ENCODE measurements around the gene SNX32.

Gene SNX32

GRCh38 chr11:65857853-65858680 lies 24.3 kb downstream of the SNX32 start, which contains the start of gene CFL1:
TSS of gene CFL1 (minus strand) at chr11:65858180. CDS start at chr11:65858099, 81 bp downstream.
- DNase-seq = peak; percentile 98

DNA sequence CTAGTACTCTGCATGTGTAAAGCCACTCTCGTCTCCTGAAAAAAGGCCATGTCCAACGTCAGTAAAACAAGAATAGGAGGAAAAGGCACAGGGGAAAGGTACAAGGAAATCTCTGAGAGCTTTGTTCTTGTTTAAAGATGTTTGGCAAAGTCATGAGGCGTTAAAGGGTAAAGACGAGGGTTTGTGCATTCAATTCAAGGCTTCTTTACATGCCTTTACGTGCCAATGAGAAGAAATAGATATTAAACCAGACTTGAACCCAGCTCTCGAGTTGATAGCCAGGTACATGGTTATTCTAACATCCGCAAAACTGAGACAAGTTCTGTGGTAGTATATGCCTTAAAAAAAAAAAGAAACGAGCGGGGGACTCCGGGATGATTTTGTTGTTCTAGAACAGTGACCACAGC lies 24.9 kb downstream of the SNX32 start:
- no peak for DNase-seq

DNA sequence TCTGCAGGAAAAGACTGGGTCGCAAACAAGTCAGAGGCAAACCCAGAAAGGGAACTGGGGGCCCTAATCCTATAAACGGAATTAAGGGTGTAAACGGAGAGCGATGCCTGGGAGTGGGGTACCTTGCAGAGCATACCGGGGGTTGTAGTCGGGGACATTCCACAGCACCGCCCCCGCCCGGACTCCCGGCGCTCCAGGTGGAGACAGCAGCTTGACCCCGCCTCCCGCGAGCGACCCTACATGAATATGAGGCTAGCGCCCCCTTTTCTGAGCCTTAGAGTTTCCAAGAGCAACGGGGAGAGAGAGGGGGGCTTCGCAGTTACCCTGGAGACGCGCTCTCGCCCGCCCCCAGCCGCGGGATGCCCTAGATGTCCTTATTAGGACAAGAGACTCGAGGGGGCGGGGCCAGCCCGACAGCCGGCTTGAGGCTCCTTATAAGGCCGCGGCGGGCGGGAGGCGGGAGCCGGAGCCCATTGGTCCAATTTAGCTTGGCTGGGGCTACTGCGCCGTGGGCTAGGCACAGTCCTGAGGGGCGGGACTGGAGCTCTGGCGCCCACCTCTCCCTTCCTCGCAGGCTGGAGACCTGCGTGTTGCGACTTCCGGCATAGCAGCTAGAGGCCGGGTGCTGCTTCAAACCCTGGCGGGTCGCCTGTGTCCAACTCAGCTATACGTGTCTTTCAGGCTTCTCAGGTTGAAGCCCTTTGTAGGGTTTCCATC lies 25.5 kb downstream of the SNX32 start:
- DNase-seq = peak; percentile 98

DNA sequence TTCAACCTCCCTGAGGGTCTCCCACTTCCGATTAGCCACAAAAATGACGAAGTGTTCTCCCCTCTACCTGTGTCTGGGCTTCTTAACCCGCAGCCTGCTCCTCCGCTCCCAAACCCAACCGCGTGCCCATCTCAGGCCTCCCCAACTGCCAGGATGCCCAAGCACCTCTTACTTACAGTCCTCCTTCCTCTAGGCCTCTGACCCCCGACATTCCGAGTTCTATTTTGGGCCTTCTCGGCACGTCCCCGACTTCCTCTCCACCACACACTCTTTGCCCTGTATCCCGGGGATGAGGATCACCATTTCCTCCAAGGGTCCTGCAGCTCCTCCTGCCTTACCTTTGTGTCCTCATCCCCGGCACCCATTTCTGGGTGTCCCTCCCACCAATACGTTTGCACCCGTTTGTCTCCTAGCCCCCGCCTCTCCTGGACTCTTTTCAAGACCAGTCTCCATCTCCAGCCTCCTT lies 26.1 kb downstream of the SNX32 start:
- DNase-seq = no peak

- peak; percentile 94 for DNase-seq
Observed at GRCh38 chr11:65860278-65861164, 26.8 kb downstream of the SNX32 start, which contains the start of gene MUS81. TSS of gene MUS81 (plus strand) at chr11:65860433. CDS start at chr11:65860754, 321 bp downstream.

GRCh38 chr11:65861165-65861505 lies 27.4 kb downstream of the SNX32 start:
- no peak for DNase-seq

DNA sequence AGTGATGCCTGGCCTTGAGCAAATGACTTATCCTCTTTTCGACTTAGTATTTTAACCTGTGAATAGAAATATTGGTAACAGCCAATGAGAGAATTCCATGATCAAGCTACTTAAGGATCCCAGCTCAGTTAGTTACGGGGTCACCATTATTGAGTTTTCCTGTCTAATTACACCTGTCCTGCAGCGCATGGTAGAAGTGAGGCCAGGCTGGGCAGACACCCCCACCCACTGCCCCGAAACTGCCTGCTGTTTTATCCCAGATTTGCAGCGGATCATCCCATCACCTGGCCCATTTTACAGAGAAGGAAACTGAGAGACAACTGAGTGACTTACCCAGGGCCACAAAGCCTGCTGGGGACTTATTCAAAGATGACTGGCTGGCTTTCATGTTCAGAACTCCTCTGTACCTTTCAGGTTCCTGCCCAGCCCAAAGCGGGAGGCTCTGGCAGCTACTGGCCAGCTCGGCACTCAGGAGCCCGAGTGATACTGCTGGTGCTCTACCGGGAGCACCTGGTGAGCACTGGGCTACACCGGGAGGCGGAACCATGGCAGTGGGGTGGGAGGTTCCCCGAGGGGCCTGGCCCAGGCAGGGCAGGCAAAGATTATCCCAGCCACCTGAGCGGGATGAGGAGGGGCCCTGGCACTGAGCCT lies 27.9 kb downstream of the SNX32 start:
- no peak for DNase-seq

GRCh38 chr11:65862191-65862735 lies 28.5 kb downstream of the SNX32 start:
- DNase-seq = no peak

- no peak for DNase-seq
Observed at GRCh38 chr11:65862941-65863888, 29.5 kb downstream of the SNX32 start.

DNA sequence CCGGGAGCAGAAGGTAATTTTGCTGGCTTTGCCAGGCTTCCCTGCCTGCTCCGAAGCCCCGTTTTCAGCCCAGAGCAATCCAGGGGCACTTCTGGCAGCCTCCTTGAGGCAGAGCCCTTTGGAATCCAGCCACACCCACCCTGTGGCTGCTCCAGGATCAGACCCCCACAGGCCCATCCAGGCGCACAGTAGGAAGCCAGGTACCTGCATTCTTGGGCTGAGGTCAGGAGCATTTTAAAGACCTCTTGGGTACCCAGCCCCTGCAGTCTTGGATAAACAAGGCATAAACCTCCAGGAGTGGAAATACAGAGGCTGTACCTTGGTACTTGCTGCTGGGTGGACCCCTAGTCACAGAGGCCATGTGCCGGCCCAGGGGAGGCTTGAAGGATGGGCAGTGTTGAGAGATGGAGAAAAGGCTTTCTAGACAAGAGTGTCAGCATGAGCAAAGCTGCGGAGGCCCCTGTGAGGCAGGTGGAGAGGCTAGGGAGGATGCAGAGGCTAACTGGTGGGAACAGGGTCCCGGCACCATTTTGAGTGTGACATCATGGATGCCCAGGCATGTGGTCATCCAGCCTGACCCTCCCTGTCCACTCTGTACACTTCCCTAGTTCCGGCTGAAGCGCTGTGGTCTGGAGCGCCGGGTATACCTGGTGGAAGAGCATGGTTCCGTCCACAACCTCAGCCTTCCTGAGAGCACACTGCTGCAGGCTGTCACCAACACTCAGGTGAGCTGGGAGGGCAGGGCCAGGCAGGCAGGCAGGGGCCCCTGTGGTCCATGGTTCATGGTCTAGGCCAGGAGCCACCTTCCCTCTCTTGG lies 30.3 kb downstream of the SNX32 start:
- no peak for DNase-seq

DNA sequence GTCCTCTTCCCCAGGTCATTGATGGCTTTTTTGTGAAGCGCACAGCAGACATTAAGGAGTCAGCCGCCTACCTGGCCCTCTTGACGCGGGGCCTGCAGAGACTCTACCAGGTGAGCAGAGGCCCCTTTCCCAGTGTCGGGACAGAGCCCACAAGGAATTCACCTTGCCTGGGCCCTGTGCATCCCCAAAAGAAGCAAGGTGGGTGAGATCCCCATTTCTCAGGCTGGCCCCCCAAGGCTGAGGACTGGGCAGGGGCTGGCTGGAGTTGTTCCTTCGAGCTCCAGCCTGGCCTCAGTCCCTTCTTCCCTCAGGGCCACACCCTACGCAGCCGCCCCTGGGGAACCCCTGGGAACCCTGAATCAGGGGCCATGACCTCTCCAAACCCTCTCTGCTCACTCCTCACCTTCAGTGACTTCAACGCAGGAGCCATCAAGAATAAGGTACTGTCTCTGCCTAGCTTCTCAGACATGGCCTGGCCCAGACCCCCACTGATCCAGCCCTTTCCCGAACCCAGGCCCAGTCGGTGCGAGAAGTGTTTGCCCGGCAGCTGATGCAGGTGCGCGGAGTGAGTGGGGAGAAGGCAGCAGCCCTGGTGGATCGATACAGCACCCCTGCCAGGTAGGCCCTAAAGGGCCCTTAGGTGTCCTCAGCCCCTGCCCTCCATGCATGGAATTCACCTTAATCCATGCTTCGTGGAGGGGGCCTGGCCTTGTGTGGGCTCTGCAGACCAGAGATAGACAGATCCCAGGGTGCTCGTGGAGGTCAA lies 31.1 kb downstream of the SNX32 start:
- no peak for DNase-seq

DNA sequence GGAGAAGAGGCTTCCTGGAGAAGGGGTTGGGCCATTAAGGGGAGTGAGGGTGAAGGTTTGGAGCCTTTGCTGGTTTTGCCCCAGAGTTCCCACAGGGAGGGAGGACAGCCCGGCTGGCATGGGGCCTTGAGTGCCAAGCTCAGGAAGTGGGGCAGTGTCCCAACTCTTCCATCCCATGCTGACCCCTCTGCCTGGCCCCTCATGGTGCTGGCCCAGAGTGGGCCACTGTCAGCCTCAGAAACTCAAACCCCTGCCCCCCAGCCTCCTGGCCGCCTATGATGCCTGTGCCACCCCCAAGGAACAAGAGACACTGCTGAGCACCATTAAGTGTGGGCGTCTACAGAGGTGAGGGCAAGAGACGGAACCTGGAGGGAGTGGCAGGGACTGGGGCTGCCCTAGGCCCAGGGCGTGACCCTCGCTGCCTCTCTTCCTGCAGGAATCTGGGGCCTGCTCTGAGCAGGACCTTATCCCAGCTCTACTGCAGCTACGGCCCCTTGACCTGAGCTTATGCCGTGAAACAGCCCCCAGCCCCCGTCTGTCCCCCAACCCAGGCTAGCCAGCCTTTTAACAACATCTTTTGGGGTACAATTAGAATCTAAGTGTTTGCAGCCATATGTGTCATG lies 31.9 kb downstream of the SNX32 start:
- DNase-seq = no peak

- no peak for DNase-seq
Observed at GRCh38 chr11:65866509-65867283, 32.9 kb downstream of the SNX32 start.

GRCh38 chr11:65867284-65868071 lies 33.7 kb downstream of the SNX32 start:
- no peak for DNase-seq

DNA sequence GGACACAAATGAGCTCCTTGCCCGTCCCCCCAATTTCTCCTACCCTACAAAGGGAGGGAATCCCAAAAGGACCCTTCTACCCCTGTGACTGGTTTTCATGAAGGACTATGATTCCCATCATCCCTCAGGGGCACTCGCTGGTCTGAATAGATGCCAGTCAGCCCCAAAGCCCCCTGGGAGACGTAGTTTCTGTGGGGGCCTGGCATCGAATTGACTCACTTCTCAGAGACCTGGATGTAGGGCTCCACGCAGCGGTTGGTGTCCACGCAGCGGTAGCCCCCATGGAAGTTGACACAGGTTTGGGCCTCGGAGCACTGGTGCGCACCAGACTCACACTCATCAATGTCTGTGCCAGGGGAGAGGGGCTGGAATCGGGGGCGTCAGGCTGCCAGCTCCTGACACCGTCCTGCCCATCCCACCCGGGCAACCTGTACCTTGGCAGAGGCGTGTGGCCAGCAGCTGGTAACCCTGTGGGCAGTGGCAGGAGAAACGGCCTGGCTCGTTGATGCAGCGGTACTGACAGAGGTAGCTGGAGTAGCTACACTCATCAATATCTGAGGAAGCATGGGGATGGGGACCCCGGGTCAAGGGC lies 34.4 kb downstream of the SNX32 start:
- no peak for DNase-seq

DNA sequence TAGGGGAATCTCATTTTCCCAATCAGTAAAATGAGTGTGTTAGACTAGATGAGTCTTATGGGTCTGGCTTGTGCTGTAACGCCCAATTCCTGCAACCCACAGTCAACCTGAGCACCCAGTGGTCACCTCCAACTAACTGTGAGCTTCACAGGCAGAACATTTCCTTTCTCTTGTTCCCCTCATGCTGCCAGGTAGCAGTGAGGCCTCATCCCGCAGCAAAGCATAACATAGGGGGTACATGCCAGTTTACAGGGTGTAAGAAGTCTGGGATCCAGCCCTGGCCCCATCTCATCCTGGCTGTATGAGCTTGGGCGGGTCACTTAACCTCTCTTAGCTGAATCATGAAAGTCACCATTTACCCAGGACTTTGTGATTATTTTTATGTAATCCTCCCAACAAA lies 35.1 kb downstream of the SNX32 start:
- DNase-seq = no peak
